ENCODE measurements around the gene GRAMD1B. TPM values are rescaled to one million over a fixed set of nuclear protein-coding genes. Genes with fewer than 3 reads are reported as not detected.

GRAMD1B gene
- total RNA-seq, 1 experiment from 2014 or later, result 5.8 TPM

- Histone ChIP-seq H3F3A (ENCODE audit: insufficient read depth, low read depth) (no peaks in the 10 kb centered on the region), H3K9me3 (ENCODE audit: insufficient read depth, low read depth) (0 out of 2 replicates have a peak, but pooled peaks cover 3% of the 10 kb centered on the region), H3K27ac (no peak overlapping the region), H4K20me1 (ENCODE audit: insufficient read depth) (no peaks in the 10 kb centered on the region), H3K4me2 (no peak overlapping the region), H3K9me2 (ENCODE audit: insufficient read depth) (no peaks in the 10 kb centered on the region), H3K4me1 (replicated peaks; ENCODE audit: insufficient read depth) (no peaks in the 10 kb centered on the region), H3K27me3 (ENCODE audit: insufficient read depth, low read depth) (no peaks in the 10 kb centered on the region), H2AFZ (no peak overlapping the region), H3K4me3 (no peak overlapping the region), H3K79me2 (ENCODE audit: low read depth) (no peaks in the 10 kb centered on the region), H3K36me3 (ENCODE audit: low read depth) (no peaks in the 10 kb centered on the region)
- intact Hi-C loops (cut with micrococcal nuclease; ENCODE audit: unreplicated experiment), result no loop called here
- ChIA-PET POLR2A (ENCODE audit: unreplicated experiment) (no interaction called here), CTCF (no interaction called here)
- TF ChIP-seq CTCF (conservative IDR thresholded peaks at IDR 0.05), result no peak
- DNase-seq, result no peak
- no TSS peak for BruUV-seq (replicated peaks)
These were observed 13.5 kb upstream of the GRAMD1B start for GRCh38 chr11:123416566-123416965.

GRCh38 chr11:123418351-123419114 lies 11.5 kb upstream of the GRAMD1B start:
- H3K36me3 ChIP-seq (ENCODE audit: low read depth), result no peaks in the 10 kb centered on the region
- no peak overlapping the region for H3K4me2 ChIP-seq
- H3F3A ChIP-seq (ENCODE audit: insufficient read depth, low read depth), result no peaks in the 10 kb centered on the region
- no peaks in the 10 kb centered on the region for H3K79me2 ChIP-seq (ENCODE audit: low read depth)
- BruUV-seq (replicated peaks), result no TSS peak
- no peak overlapping the region for H2AFZ ChIP-seq
- H4K20me1 ChIP-seq (ENCODE audit: insufficient read depth), result no peaks in the 10 kb centered on the region
- intact Hi-C loops (cut with micrococcal nuclease; ENCODE audit: unreplicated experiment), result no loop called here
- no peaks in the 10 kb centered on the region for H3K4me1 ChIP-seq (replicated peaks; ENCODE audit: insufficient read depth)
- no peaks in the 10 kb centered on the region for H3K9me2 ChIP-seq (ENCODE audit: insufficient read depth)
- H3K4me3 ChIP-seq, result no peak overlapping the region
- H3K9me3 ChIP-seq (ENCODE audit: insufficient read depth, low read depth), result 0 out of 2 replicates have a peak, but pooled peaks cover 3% of the 10 kb centered on the region
- no peak for DNase-seq
- ChIA-PET POLR2A (ENCODE audit: unreplicated experiment) (no interaction called here), CTCF (no interaction called here)
- no peaks in the 10 kb centered on the region for H3K27me3 ChIP-seq (ENCODE audit: insufficient read depth, low read depth)
- TF ChIP-seq EZH2 (IDR thresholded peaks at IDR 0.05; ENCODE audit: low read depth), result no peak
- no peak for TF ChIP-seq CTCF (conservative IDR thresholded peaks at IDR 0.05)
- H3K27ac ChIP-seq, result no peak overlapping the region

GRCh38 chr11:123419731-123420452 lies 10.2 kb upstream of the GRAMD1B start:
- intact Hi-C loops (cut with micrococcal nuclease; ENCODE audit: unreplicated experiment), result no loop called here
- Histone ChIP-seq H2AFZ (no peak overlapping the region), H3K79me2 (ENCODE audit: low read depth) (no peaks in the 10 kb centered on the region), H3K9me2 (ENCODE audit: insufficient read depth) (no peaks in the 10 kb centered on the region), H3K4me1 (replicated peaks; ENCODE audit: insufficient read depth) (no peaks in the 10 kb centered on the region), H3K4me3 (no peak overlapping the region), H3K4me2 (no peak overlapping the region), H3K9me3 (ENCODE audit: insufficient read depth, low read depth) (0 out of 2 replicates have a peak, but pooled peaks cover 3% of the 10 kb centered on the region), H4K20me1 (ENCODE audit: insufficient read depth) (no peaks in the 10 kb centered on the region), H3K27me3 (ENCODE audit: insufficient read depth, low read depth) (no peaks in the 10 kb centered on the region), H3F3A (ENCODE audit: insufficient read depth, low read depth) (no peaks in the 10 kb centered on the region), H3K27ac (no peak overlapping the region), H3K36me3 (ENCODE audit: low read depth) (no peaks in the 10 kb centered on the region)
- CTCF ChIA-PET, result interaction anchor here (0.6 kb wide), 1 partner anchor 366 kb away, joined by 4 read pairs; no protein-coding TSS in a partner anchor
- BruUV-seq (replicated peaks), result no TSS peak
- no peak for DNase-seq
- POLR2A ChIA-PET (ENCODE audit: unreplicated experiment), result no interaction called here
- TF ChIP-seq CTCF (conservative IDR thresholded peaks at IDR 0.05) (no peak), EZH2 (IDR thresholded peaks at IDR 0.05; ENCODE audit: low read depth) (no peak)
